Omental fat pad (tissue), 4 donors: ENCODE measurements around the gene AKT1. TPM values are rescaled to one million over a fixed set of nuclear protein-coding genes. Genes with fewer than 3 reads are reported as not detected.

Experiments used
- ATAC-seq: fragments of 150-250 bp; one replicate; pipeline ENCODE4 v1.9.1; 2016; ENCODE audit warnings: mild to moderate bottlenecking, moderate library complexity; ENCODE audit not compliant: low FRiP score
- DNase-seq: peaks from one replicate; pipeline ENCODE4 v3.0.0-alpha.2; 2019; ENCODE audit warnings: low spot score
- total RNA-seq, 4 donors: library from RNA; depleted of rRNA; stranded (reverse); fragments of >200 nt; gene quantifications; one replicate each; pipeline ENCODE4 v1.1.0, GENCODE V29; 2016
- TF ChIP-seq, protein P1 (sequence below), 3 donors: fragments of 450-650 bp; IDR thresholded peaks; one replicate each; pipeline ENCODE4 v1.5.1; 2016 to 2017; ENCODE audit warnings: antibody characterized with exemption in 3 of 3, mild to moderate bottlenecking in 3 of 3, moderate library complexity in 2 of 3

AKT1 gene
- total RNA-seq, 4 donors from 2014 or later: 104 to 121 (median 107) TPM

DNA sequence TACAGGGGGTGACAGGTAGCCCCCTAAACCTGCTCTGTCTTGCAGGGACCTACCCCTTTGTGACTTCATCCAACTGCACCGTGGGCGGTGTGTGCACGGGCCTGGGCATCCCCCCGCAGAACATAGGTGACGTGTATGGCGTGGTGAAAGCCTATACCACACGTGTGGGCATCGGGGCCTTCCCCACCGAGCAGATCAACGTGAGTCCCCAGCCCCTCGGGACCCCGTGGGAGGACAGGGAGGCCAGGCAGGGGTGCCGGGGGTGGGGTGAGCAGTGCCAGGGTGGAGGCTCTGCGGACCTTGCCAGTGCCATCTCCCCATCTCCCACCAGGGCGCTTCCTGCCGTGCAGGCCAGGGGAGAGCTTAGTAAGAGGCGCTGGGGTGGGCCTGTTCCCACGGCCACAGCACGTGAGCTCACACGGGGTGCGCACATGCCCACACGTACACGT lies 53.7 kb downstream of the AKT1 start:
- ATAC-seq (no peak), DNase-seq (no peak)
- TF ChIP-seq, protein P1, sequence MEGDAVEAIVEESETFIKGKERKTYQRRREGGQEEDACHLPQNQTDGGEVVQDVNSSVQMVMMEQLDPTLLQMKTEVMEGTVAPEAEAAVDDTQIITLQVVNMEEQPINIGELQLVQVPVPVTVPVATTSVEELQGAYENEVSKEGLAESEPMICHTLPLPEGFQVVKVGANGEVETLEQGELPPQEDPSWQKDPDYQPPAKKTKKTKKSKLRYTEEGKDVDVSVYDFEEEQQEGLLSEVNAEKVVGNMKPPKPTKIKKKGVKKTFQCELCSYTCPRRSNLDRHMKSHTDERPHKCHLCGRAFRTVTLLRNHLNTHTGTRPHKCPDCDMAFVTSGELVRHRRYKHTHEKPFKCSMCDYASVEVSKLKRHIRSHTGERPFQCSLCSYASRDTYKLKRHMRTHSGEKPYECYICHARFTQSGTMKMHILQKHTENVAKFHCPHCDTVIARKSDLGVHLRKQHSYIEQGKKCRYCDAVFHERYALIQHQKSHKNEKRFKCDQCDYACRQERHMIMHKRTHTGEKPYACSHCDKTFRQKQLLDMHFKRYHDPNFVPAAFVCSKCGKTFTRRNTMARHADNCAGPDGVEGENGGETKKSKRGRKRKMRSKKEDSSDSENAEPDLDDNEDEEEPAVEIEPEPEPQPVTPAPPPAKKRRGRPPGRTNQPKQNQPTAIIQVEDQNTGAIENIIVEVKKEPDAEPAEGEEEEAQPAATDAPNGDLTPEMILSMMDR (IDR thresholded peaks at IDR 0.05): no peak

DNA sequence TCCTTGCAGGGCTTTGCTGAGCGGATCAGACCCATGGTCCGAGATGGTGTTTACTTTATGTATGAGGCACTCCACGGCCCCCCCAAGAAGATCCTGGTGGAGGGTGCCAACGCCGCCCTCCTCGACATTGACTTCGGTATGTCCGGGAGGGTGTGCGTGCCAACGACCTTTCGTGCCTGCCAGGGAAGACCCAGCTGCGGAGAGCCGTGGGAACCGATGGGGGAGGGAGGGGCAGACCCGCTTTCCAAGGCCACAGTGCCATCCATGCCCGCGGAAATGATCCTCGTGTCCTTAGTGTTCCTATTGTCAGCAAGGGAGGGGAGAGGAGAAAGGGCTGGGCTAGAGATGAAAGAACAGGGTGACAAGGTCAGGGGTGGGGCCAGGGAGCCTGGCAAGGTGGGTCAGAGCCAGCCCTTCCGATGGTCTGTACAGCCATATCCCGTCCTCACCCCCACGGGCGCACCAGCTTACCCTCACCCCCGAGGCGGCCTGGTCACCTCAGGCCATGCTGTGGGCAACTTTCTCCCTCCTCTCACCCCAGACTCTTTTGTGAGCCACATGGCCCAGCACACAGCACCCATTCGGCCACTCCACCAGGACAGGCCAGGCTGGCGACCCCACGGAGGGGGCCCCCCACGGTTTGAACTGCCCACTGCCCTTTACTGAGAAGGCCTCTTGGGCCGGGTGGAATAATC lies 54.3 kb downstream of the AKT1 start:
- DNase-seq (no peak), ATAC-seq (no peak)
- TF ChIP-seq, protein P1 (IDR thresholded peaks at IDR 0.05): no peak

DNA sequence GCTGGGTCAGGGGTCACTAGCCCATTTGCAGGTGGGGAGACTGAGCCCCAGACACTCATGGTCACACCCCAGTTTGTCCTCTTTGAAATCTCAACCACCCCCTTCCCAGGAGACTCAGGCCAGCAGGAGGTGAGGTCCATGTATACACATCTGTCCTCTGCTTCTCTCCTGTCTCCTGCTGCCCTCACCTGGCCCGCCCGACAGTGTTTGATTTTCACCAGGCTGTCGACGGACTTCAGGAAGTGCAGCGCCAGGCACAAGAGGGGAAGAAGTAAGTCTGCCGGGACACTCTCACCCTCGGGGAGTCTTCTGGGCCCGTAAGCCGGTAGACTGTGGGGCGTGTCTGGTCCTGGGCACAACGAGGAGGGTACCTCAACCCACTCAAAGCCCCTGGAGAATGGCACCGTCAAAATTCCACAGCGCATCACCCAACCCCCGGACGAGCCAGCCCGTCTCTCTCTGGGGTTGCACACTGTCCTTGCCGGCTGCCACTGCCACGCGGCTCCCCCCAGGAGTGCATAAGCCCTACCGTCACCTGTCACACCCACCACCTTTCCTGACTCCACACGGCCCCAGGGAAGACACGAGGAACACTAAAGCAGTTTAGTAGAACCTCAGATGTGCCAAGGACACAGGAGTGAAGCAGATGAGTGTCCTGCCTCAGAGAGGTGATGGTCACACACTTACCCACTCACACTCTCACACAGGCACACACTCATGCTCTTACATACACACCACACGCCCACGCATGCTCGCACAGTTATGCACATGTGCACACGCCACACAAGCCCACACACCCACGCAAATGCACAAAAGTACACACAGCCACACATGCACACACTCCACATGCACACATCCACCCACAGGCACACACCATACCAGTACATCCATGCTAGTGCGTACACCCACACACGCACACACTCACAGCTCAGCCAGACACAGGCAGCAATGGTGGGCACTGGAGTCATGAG lies 55.7 kb downstream of the AKT1 start:
- no peak for ATAC-seq
- TF ChIP-seq, protein P1 (IDR thresholded peaks at IDR 0.05): no peak
- no peak for DNase-seq

DNA sequence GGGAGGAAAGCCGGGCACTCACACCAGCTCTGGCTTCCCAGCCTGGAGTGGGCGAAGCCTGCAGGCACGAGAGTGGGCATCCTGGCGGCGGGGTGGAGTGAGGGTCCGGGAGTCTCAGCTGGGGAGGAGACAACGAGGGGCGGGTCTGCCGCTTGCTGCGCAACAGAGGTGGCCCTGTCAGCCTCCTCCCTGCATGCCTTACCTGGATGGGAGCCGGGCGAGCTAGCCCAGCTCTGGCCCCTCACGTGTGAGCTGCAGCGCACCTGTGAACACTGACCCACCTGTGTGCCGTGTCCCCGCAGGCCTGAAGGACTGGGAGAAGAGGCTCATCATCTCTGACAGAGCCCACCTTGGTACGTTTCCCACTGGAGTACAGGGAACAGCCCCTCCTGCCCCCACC lies 56.5 kb downstream of the AKT1 start:
- ATAC-seq (no peak), DNase-seq (no peak)
- TF ChIP-seq, protein P1 (IDR thresholded peaks at IDR 0.05): no peak

DNA sequence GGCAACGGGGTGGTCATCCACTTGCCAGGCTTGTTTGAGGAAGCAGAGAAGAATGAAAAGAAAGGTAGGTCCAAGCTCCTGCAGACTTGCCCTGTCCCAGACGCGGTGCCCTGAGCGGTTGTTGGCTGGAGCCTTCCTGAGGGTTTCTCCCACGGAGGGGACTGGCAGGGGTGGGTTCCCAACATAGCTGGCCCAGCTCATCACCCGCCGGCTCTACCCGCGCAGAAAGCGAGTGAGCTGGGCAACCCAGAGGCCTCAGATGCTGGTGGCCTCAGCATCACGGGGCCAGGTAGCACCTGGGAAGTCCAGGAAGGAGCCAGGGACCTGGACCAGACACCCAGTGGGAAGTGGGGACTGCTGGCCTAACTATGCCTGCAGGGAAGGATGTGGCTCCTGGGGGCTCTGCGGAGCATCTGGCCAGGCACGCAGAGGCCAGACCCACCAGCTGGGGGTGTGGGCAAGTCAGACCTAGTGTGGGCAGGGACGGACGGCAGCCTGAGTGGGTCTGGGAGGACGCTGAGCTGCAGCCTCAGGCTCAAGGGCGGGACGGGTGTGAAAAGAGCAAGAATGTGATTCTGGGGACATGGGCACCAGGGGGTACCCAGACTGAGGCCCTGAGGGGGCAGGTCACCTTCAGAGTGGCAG lies 57.1 kb downstream of the AKT1 start:
- DNase-seq (no peak), ATAC-seq (no peak)
- TF ChIP-seq, protein P1 (IDR thresholded peaks at IDR 0.05): no peak

DNA sequence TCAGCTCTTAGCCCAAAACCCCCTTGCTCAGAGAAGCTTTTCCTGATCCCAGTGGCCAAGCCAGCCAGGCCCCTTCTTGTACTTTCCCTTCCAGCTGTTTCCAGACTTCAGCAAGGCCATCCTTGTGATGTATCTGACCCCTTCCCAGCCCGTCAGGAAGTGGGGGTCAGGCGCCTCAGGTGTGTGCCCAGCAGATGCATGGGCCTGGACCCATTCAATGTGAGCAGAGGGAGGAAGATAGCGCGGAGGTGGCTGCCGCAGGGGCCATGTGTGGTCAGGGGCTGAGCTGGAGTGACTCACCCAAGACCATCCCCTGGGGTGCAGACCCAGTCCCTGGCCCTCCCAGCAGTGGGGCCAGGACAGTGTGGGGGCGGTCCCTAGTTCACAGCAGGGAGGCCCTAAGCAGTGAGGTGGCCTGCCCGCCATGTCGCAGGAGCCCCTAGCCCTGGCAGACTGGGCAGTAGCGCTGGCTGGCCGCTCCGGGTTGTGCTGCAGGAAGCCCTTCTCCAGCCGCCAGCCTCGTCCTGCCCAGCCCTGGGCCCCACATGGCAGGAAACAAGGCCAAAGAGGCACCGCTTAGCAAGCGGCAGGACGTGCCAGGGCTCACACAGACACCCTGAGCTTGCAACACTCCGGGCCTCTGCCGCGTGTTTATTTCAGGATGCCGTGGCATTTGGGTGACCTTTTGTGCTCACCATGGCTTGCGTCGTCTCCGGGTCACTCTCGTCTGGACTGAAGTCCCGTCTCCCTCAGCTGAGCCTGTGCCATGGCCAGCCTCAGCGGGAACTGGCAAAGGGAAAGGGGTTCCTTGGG lies 59.5 kb downstream of the AKT1 start:
- TF ChIP-seq, protein P1 (IDR thresholded peaks at IDR 0.05): no peak
- ATAC-seq: peak; percentile 45
- DNase-seq: no peak
